ENCODE measurements around the gene PC. TPM values are rescaled to one million over a fixed set of nuclear protein-coding genes. Genes with fewer than 3 reads are reported as not detected.

Gene PC
- total RNA-seq, 2 donors from 2014 or later: 5.5 to 11.6 TPM

DNA sequence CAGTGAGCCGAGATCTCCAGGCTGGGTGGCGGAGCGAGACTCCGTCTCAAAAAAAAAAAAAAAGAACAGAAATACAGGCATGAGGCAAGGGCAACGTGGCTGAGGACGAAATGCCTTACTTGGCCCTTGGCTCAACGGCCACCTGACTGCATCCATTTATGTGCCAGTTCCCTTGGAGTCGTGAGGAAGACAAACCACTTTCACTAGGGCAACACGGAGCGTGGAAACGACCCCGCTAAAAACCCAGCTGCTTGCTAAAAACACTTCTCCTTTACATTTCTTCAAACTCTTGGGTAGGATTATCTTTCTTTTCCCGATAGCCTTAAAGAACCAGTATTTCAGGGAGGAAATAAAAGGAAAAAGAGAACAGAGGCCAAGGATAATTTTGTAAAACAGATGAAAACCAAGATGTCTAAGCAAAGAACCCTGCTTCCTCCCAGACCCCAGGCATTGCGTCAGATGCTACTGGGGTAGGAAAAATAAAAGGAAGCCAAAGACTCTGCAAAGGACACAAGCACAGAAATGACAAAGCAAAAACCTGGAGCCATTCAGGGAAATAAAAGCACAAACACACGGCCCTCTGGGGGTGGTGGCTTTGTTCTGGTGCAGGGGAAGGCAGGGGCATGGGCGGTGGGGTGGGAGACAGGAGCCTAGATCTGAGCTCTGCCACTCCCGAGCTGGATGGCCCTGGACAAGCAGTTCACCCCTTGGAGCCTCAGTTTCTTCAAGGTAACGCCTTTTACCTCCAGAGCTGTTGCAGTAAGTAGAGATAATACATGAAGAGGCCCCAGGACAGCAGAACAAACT, 37.0 kb downstream of the PC start:
- DNase-seq (ENCODE audit: low spot score): no peak
- intact Hi-C loops (cut with DNase I): loop anchor here in 1 of 2 donors (5.0 kb wide), 1 partner anchor 476 kb away; no protein-coding TSS in a partner anchor

GRCh38 chr11:66919923-66920322, 38.3 kb downstream of the PC start:
- intact Hi-C loops (cut with DNase I): loop anchor here in 1 of 2 donors (5.0 kb wide), 1 partner anchor 477 kb away; no protein-coding TSS in a partner anchor
- no peak for DNase-seq (ENCODE audit: low spot score)

DNA sequence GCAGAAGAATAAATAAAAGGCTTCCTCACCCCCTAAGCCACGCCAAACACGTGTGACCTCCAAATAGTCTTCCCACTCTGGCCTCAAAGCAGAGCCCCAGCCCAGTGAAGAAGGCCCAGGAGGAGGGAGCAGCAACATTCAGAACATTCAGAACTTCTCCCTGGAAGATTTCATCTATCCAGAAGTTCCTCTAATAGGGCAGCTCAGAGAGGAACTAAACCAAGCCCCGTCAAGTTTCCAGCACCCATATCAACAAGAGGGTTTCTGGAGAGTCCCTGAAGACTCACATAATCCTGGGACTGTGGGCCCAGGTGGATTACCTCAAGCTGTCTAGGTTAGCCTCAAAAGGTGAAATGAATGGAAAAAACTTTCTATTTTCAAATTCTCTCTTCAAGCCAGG, 39.4 kb downstream of the PC start:
- DNase-seq (ENCODE audit: low spot score): no peak
- intact Hi-C loops (cut with DNase I): no loop called here

GRCh38 chr11:66915866-66916265, 42.3 kb downstream of the PC start:
- DNase-seq (ENCODE audit: low spot score): no peak

DNA sequence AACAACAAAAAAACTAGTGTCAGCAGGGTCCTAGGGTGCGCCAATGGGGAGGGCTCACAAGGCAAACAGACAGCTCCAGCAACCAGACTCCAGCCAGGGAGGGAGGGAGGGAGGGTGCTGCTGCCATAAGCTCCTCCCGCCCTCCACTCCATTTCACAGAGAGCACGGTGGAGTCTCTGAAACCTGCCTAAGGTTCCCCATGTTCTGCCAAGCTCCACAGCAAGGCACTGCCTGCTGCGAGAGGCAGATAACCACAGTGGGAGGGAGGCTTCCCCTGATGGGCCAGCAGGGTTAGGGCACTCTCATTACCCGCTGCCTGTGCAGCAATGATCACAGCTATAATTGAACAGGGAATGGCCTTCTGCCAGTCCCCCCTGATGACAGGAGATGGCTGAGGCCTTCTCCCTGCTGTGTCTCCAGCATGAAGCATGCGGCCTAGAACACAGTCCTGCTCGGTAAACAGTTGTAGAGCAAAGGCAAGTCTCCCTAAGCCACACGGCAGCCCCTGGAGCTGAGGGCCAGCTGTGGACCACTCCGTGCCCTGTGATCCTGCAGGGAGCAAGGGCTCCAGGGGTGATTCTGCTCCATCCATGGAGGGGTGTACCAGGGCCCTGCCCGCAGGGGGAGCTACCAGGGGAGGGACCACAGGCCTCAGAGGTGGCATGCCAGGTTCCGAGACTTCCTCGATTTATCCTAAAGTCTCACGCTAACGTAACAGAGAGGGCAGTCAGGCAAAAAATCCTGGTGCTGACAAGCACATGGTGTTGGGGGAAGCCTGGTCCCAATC, 42.9 kb downstream of the PC start:
- no peak for DNase-seq (ENCODE audit: low spot score)
- intact Hi-C loops (cut with DNase I): no loop called here

More at GRCh38 chr11:66915866-66916265, 42.3 kb downstream of the PC start:
- intact Hi-C loops (cut with DNase I): no loop called here

GRCh38 chr11:66914505-66914904, 43.7 kb downstream of the PC start:
- no peak for DNase-seq (ENCODE audit: low spot score)
- intact Hi-C loops (cut with DNase I): no loop called here

GRCh38 chr11:66912911-66913310, 45.3 kb downstream of the PC start:
- intact Hi-C loops (cut with DNase I): no loop called here
- DNase-seq (ENCODE audit: low spot score): no peak

GRCh38 chr11:66912361-66912760, 45.8 kb downstream of the PC start:
- no peak for DNase-seq (ENCODE audit: low spot score)
- intact Hi-C loops (cut with DNase I): no loop called here

DNA sequence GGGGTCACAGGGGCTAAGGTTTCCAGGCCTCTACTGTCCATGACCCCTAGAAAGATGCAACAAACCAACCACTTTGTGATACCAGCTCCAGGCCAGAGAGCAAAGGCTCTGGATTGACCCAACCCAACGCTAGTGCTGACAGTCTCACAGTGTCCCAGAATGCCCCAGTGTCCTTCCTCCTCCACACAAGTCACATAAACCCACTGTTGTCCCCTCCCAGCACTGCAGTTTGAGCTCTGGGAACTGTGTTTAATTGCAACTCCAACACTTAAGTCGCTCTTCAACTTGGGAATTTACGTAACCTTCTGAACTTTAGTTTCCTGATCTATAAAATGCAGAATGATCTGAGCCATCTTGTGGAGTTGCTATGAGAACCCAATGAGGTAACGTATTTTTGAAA, 47.5 kb downstream of the PC start:
- no peak for DNase-seq (ENCODE audit: low spot score)
- intact Hi-C loops (cut with DNase I): no loop called here

GRCh38 chr11:66910016-66910415, 48.2 kb downstream of the PC start:
- intact Hi-C loops (cut with DNase I): no loop called here
- DNase-seq (ENCODE audit: low spot score): no peak

DNA sequence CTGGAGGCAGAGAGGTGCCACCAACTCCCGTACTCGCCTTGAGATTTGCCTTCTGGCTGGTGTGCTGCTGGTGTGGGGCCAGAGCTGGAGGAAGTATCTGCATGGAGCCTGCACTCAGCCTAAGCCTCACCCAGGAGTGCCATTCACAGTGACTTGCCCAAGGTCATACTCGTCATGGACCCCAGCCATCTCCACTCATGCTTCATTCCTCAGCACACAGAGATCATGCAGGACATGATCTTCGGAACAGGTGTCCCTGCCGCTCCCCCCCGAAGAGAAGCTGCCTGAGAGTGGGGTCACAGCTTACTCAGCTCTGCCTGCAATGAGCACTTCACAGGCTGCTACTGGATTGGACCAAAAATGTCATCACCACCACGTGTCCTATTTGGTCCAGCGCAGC, 49.0 kb downstream of the PC start:
- intact Hi-C loops (cut with DNase I): no loop called here
- no peak for DNase-seq (ENCODE audit: low spot score)

- DNase-seq (ENCODE audit: low spot score): no peak
- intact Hi-C loops (cut with DNase I): no loop called here
Measured at GRCh38 chr11:66907751-66908630, 50.2 kb downstream of the PC start.

DNA sequence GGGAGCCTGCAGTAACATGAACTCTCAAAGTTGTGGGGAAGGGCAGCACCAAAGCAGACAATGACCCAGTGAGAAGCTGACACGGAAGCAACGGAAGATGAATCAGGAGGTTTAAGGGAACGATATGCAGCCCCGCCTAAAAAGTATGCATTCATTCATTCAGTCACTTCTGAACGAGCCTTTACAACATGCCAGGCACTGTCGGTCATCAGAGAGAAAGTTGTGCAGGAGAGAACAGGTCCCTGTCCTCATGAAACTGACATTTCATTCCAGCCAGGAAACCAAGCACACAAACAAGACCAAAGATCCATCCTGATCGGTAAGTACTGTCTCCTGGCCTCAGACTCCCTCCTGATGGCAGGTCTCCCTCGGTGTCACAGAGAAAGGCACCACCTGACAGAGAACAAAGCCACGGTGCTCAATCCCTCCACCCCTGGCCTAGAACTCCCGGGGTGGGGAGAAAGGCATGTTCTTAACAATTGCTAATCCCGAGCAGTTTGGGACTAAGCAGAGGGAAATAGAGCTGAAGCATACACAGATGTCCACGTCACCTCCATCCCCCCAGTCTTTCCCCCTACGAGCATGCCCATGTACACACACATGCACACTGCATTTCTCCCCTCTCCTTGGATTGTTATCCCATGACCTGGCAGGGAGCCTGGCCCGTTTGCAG, 52.0 kb downstream of the PC start:
- DNase-seq (ENCODE audit: low spot score): no peak

DNA sequence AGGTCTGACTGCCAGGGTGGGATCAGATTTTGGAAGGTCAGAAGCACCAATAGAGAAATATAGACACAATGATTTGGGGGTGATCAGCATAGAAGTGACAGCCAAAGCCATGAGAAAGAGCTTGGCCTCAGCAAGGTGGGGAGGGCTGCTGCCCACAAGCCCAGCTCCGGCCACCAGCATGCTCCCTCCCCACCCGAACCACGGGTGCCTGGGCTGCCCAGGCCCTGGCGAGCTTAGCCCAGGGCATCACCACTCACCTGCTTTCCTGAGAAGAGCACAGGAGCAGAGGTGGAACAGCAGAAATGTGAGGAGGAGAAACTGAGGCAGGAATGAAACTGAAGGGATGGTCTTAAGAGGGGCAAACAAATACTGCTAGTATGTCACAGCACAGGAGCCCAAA, 52.6 kb downstream of the PC start:
- DNase-seq (ENCODE audit: low spot score): no peak
- intact Hi-C loops (cut with DNase I): no loop called here

More for the DNA sequence above, 52.0 kb downstream of the PC start:
- intact Hi-C loops (cut with DNase I): no loop called here

GRCh38 chr11:66904981-66905521, 53.1 kb downstream of the PC start:
- intact Hi-C loops (cut with DNase I): no loop called here
- DNase-seq (ENCODE audit: low spot score): no peak

DNA sequence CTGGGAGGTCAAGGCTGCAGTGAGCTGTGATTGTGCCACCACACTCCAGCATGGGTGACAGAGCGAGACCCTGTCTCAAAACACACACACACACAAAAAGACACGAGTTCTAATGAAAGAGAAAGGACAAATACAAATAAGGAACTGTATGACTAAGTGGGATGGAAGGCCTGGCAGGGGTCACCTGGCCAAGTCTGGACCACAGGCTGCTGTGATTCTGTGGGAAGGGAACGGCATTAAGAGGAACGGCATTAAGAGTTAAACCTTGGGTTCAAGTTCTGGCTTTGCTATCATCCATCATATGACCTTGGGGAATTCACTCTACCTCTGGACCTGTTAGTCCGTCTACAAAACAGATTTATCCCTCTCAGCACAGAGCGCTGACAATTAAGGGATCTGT, 53.6 kb downstream of the PC start:
- no peak for DNase-seq (ENCODE audit: low spot score)

GRCh38 chr11:66904055-66904454, 54.1 kb downstream of the PC start:
- DNase-seq (ENCODE audit: low spot score): no peak
- intact Hi-C loops (cut with DNase I): no loop called here

More for the DNA sequence above, 53.6 kb downstream of the PC start:
- intact Hi-C loops (cut with DNase I): no loop called here

GRCh38 chr11:66902486-66903177, 55.6 kb downstream of the PC start:
- no peak for DNase-seq (ENCODE audit: low spot score)
- intact Hi-C loops (cut with DNase I): no loop called here

Measured in posterior vena cava (tissue), 2 donors.